Heart right ventricle (tissue), 16 donors: ENCODE data around the gene STIP1. TPM values are rescaled to one million over a fixed set of nuclear protein-coding genes. Genes with fewer than 3 reads are reported as not detected.

Experiments
- ATAC-seq, 8 donors: fragments of 200-7000 bp; cut with Tn5 transposase; one replicate each; pipeline ENCODE4 v1.9.1; 2020; ENCODE audit warnings: mild to moderate bottlenecking in 8 of 8, moderate library complexity in 8 of 8, moderate number of reproducible peaks in 1 of 8
- DNase-seq, 2 donors: peaks; one replicate each; pipeline ENCODE4 v3.0.0-alpha.2; 2020
- H3K27ac ChIP-seq, 10 donors: fragments of 200-600 bp; sonication (generic) in 2 of 10; one replicate each; pipeline versions ENCODE4 v1.5.0 to v1.8.0; 2020 to 2022; ENCODE audit warnings: mild to moderate bottlenecking in 3 of 10
- H3K27me3 ChIP-seq, 7 donors: fragments of 200-600 bp; one replicate each; pipeline ENCODE4 v1.8.0; 2021 to 2022; ENCODE audit warnings: mild to moderate bottlenecking in 2 of 7
- H3K36me3 ChIP-seq, 9 donors: fragments of 200-600 bp; sonication (generic) in 1 of 9; one replicate each; pipeline versions ENCODE4 v1.5.0 to v1.8.0; 2020 to 2022; ENCODE audit warnings: mild to moderate bottlenecking in 2 of 9
- H3K4me1 ChIP-seq, 9 donors: fragments of 200-600 bp; sonication (generic) in 1 of 9; one replicate each; pipeline versions ENCODE4 v1.5.0 to v1.8.0; 2020 to 2022; ENCODE audit warnings: mild to moderate bottlenecking in 4 of 9
- H3K4me3 ChIP-seq, 10 donors: fragments of 200-600 bp; sonication (generic) in 2 of 10; one replicate each; pipeline versions ENCODE4 v1.5.0 to v1.8.0; 2020 to 2022; ENCODE audit warnings: mild to moderate bottlenecking in 7 of 10, moderate library complexity in 2 of 10
- H3K9me3 ChIP-seq, 11 donors: fragments of 200-600 bp in 10 of 11; sonication (generic) in 2 of 11; one replicate each; pipeline versions ENCODE4 v1.5.0 to v1.8.0; 2013 to 2022; ENCODE audit warnings: mild to moderate bottlenecking in 2 of 11, control low read depth in 1 of 11, moderate library complexity in 1 of 11
- WGBS, 2 donors: extraction: QIAGEN DNeasy Blood & Tissue Kit; methylation state at CpG; one replicate each; pipeline ENCODE4 v1.1.7; 2013; ENCODE audit warnings: inconsistent platforms in 1 of 2; 5-methylcytosine and 5-hydroxymethylcytosine counted together
- intact Hi-C, 10 donors: fragments of 100-400 bp; cut with DNase I; formaldehyde crosslinking; loops; one replicate each; pipeline versions ENCODE4 v1.11.1 to v1.14.2; 2022
- polyA plus RNA-seq, 2 donors: library from polyadenylated mRNA; stranded (reverse); fragments of 200-250 nt; gene quantifications; one replicate each; pipeline ENCODE4 v1.2.3, GENCODE V29; 2013
- total RNA-seq, 10 donors: library from RNA; stranded (reverse); fragmentation: NEBNext Ultra II Directional in 3 of 10; extraction: Animal tissue kit (Norgen Biotek cat#: 25700) in 3 of 10; gene quantifications; one replicate each; pipeline versions ENCODE4 v1.2.1 to v1.2.4, GENCODE V29; 2021 to 2023
- TF ChIP-seq, protein P1 (sequence below), 9 donors: fragments of 200-600 bp; sonication (generic) in 2 of 9; IDR thresholded peaks; one replicate each; pipeline versions ENCODE4 v1.5.0 to v1.8.0; 2021 to 2022; ENCODE audit warnings: antibody characterized with exemption in 9 of 9, mild to moderate bottlenecking in 5 of 9, moderate library complexity in 1 of 9
- donor health status: Arrhythmogenic right ventricular cardiomyopathy.
- donor health status: ischemic (EF 13 %, LVEDD 7.1; RV severe dilation, severe dysfunction).
- donor health status: healthy with polysubstance abuse.
- donor health status: DM: no; HTN: yes; CAD: no.
- donor health status: DM: no; HTN: no; CAD: no.
- donor health status: ischemic (EF 25% LVEDD 6.9; RV normal size, moderate dysfunction).
- donor health status: ischemic (EF 25% LVEDD 5.7; RV mildly dilated, moderate dysfunction).
- donor health status: healthy.
- donor health status: DM: yes; HTN: yes; CAD: no.
- donor health status: Ischemic cardiomyopathy.
- donor health status: ischemic (EF 35%, LVEDD 5.7; RV mildly dilated, moderate dysfunction).
- donor health status: nonischemic (EF 11% LVEDD 7.7; RV severe dilation, severe dysfunction).
- donor health status: DM: yes; HTN: yes; CAD: no.
- donor health status: PGD.
- donor health status: ischemic (EF 29% LVEDD 5.4; RV normal size, mild dysfunction).
- donor health status: nonischemic (EF 23%, LVEDD 6.1; RV moderate dilation, normal function).

The STIP1 gene
- total and polyA plus RNA-seq, 12 donors: 55.3 to 144 (median 87.9) TPM

DNA sequence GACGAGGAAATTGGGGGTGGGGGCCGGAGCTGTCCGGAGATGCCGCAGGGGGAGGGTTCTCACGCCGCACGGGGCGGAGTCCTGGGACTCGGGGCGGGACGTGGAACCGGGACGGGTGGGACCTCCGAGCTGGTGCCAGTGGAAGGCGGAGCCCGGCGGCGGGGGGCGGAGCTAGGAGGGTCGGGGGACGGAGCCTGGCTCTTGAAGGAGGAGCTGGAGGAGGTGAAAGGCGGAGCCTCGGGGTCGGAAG is 55.2 kb downstream of the STIP1 start:
- Histone ChIP-seq H3K9me3 (no peaks in the 10 kb centered on the region), H3K4me3 (peak overlapping the region; percentile 33 to 99 (median 88)), H3K36me3 (peaks cover 0 to 48% (median 14%) of the 10 kb centered on the region in 9 donors), H3K27me3 (no peaks in the 10 kb centered on the region), H3K27ac (peak overlapping the region; percentile 90 to 100 (median 98)), H3K4me1 (peaks cover 15 to 66% (median 38%) of the 10 kb centered on the region in 9 donors)
- WGBS, 2 donors: 0 to 1% methylated on average over 22 to 23 of the region's 24 CpGs
- TF ChIP-seq, protein P1, sequence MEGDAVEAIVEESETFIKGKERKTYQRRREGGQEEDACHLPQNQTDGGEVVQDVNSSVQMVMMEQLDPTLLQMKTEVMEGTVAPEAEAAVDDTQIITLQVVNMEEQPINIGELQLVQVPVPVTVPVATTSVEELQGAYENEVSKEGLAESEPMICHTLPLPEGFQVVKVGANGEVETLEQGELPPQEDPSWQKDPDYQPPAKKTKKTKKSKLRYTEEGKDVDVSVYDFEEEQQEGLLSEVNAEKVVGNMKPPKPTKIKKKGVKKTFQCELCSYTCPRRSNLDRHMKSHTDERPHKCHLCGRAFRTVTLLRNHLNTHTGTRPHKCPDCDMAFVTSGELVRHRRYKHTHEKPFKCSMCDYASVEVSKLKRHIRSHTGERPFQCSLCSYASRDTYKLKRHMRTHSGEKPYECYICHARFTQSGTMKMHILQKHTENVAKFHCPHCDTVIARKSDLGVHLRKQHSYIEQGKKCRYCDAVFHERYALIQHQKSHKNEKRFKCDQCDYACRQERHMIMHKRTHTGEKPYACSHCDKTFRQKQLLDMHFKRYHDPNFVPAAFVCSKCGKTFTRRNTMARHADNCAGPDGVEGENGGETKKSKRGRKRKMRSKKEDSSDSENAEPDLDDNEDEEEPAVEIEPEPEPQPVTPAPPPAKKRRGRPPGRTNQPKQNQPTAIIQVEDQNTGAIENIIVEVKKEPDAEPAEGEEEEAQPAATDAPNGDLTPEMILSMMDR (IDR thresholded peaks at IDR 0.05): no peak
- ATAC-seq (peak; percentile 82 to 94 (median 90)), DNase-seq (peak; percentile 100)
- intact Hi-C loops: loop anchor here in 3 of 10 donors (1.0 to 2.0 kb wide), 2 partner anchors 29 to 30 kb away; no protein-coding TSS in a partner anchor

DNA sequence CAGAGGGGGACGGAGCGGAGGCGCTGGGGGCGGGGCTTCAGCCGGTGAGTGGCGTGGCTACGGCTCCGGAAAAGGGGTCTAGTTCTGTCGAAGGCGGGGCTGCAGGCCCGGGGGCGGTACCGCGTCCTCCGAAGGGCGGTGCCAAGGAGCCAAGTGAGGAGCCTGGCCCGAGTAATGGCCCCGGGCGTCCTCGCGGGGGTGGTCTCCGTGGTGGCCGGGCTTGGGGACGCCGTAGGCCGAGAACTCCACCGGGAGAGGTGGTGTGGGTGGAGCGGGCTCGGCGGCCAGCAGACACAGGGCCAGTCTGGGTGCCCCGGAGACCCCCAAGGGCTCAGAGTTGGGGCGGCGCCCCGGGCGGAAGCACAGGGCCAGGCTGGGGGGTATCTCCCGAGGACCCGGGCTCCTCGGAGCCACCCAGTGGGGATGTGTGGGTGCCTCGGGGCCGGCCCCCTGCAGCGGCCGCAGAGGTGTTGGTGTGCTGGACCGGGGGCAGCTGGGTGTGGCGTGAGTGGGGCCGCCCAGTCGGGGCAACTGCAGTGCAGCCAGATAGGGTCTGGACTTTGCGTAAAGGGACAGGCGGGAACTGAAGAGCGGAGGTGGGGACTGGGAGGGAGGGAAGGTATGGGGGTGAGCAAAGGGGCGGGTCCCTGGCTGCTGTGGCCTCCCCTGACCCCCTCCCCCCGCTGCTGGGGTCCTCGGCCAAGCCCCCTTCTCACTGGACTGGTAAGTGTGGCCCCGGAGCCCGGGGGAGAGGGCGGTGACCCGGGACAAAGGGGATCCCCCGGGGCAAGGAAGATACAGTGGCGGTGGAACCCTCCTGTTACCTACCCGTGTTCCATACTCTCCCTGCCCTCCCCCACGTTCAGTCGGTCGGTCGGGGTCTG is 55.8 kb downstream of the STIP1 start:
- Histone ChIP-seq H3K36me3 (peaks cover 0 to 46% (median 14%) of the 10 kb centered on the region in 9 donors), H3K9me3 (no peaks in the 10 kb centered on the region), H3K27me3 (no peaks in the 10 kb centered on the region), H3K4me1 (peaks cover 15 to 66% (median 39%) of the 10 kb centered on the region in 9 donors), H3K27ac (peak overlapping the region; percentile 90 to 100 (median 98)), H3K4me3 (peak overlapping the region; percentile 73 to 99 (median 88))
- WGBS, 2 donors: 0 to 1% methylated on average over 63 of the region's 63 CpGs
- DNase-seq (peak; percentile 59 to 66), ATAC-seq (peak; percentile 3 to 41 (median 6))
- intact Hi-C loops: loop anchor here in 3 of 10 donors (1.0 to 2.0 kb wide), 2 partner anchors 29 kb away; no protein-coding TSS in a partner anchor
- TF ChIP-seq, protein P1 (IDR thresholded peaks at IDR 0.05): peak in 3 of 9 donors; percentile 7 to 20 (median 17)

DNA sequence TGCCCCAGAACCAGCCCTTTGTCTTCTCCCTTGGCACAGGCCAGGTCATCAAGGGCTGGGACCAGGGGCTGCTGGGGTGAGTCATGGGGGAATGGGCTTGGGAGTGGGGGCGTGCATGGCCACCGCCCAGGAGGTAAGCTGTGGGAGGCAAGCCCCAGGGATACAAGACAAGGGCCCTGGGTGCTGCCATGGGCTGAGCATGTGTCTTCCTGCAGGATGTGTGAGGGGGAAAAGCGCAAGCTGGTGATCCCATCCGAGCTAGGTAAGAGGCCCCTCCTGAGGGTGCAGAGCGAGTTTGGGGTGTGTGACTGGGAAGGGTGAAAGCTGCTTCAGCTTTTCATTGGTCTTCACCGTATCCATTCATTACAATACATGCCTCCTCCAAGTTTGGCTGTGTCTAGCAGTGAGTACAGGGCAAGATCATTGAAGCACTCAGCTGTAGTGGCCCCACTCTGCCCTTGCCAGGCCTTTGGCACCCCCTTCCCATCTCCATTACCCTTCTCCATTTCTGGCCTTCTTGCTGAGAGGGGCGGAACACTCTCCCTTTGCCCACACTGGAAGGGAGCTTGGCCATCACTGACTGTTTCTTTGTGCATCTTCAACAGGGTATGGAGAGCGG is 57.4 kb downstream of the STIP1 start:
- intact Hi-C loops: no loop called here
- WGBS, 2 donors: 85% methylated on average over 8 of the region's 8 CpGs
- H3K27me3 ChIP-seq: no peaks in the 10 kb centered on the region
- peaks cover 19 to 65% (median 46%) of the 10 kb centered on the region in 9 donors for H3K4me1 ChIP-seq
- DNase-seq (no peak), ATAC-seq (no peak)
- H3K9me3 ChIP-seq: no peaks in the 10 kb centered on the region
- H3K4me3 ChIP-seq: peak overlapping the region in 2 of 10 donors; percentile 92 to 94
- TF ChIP-seq, protein P1 (IDR thresholded peaks at IDR 0.05): no peak
- peak overlapping the region in 5 of 10 donors; percentile 10 to 98 (median 69) for H3K27ac ChIP-seq
- H3K36me3 ChIP-seq: peaks cover 0 to 32% (median 11%) of the 10 kb centered on the region in 9 donors

DNA sequence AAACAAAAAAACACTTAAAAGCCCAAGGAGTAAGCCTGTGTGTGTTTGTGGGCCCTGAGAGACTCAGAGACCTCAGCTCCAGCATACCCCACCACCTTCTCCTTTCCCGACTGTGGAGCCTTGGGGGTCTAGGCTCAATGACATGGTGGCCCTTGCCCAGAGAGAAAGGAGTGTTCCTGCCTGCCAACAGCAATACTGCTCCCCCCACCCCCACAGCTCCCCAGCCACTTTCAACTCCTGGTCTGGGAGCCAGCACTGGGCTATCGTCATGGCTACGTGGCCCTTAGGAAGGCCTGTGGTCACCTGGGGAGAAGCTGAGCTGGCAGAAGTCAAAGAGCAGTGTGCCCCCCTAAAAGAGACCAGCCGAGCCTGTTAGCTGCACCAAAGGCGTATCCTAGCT is 58.1 kb downstream of the STIP1 start:
- H3K4me1 ChIP-seq: peaks cover 19 to 58% (median 46%) of the 10 kb centered on the region in 9 donors
- H3K4me3 ChIP-seq: no peak overlapping the region
- H3K9me3 ChIP-seq: no peaks in the 10 kb centered on the region
- no peaks in the 10 kb centered on the region for H3K27me3 ChIP-seq
- H3K27ac ChIP-seq: peak overlapping the region in 3 of 10 donors; percentile 12 to 98 (median 13)
- ATAC-seq: no peak
- DNase-seq: no peak
- TF ChIP-seq, protein P1 (IDR thresholded peaks at IDR 0.05): no peak
- H3K36me3 ChIP-seq: peaks cover 0 to 24% (median 3%) of the 10 kb centered on the region in 9 donors
- intact Hi-C loops: no loop called here
- WGBS, 2 donors: 61 to 63% methylated on average over 5 of the region's 5 CpGs
